Stimulated activated CD8-positive, alpha-beta memory T cell treated with anti-CD3 and anti-CD28 coated beads, Interleukin-12 subunit alpha, Interleukin-12 subunit beta, amount 100 ng/mL, for 4 hours (primary cell): ENCODE results near the gene WNK4.
"Not testable (repeated sequence)": the region's sequence is repeated elsewhere in the genome, so short reads cannot be mapped to it uniquely, and the experiment has no call there.

ENCODE experiments used
- DNase-seq: peaks from one replicate; pipeline ENCODE4 v3.0.0-alpha.2; 2020; ENCODE audit warnings: low read depth

The WNK4 gene

DNA sequence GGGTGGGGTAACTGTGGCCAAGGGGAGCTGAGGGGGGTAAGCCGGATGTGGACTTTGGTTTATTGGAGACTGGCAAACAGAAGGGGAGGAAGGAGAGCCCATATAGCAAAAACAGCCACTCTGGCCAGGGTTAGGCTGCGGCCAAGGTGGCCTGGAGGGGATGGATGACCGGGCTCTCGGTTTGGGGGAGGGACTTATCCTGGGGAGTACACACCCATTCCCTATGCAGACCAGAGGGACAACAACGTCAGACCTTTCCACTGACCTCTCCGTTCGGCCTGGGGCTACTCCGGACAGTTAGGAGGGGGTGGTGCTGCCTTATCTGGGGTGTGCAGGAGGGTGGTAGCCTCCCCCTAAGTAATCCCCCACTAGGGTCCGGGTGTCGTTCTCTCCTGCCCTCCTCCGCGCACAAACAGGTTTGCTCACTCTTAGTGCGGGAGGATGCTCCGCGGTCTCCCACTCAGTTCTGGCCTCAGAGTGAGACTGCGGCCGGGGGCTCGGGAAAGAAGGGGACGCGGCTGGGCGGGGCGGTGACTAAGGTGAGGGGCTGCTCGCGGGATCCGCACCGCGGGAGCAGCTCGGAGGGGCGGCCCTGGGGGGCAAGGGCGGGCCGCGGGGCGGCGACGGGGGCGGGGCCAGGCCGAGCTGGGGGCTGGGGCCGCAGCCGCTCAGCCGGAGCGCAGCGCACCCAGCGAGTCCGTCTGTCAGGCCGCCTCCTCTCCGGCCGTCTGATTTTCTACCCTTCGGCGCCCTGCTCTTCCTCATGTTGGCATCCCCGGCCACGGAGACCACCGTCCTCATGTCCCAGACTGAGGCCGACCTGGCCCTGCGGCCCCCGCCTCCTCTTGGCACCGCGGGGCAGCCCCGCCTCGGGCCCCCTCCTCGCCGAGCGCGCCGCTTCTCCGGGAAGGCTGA lies at the start of gene WNK4:
Gene WNK4 (plus strand): TSS at position 675 of the 915 bp plus-strand sequence. CDS start 89 bp downstream, at position 764.
- no peak for DNase-seq

DNA sequence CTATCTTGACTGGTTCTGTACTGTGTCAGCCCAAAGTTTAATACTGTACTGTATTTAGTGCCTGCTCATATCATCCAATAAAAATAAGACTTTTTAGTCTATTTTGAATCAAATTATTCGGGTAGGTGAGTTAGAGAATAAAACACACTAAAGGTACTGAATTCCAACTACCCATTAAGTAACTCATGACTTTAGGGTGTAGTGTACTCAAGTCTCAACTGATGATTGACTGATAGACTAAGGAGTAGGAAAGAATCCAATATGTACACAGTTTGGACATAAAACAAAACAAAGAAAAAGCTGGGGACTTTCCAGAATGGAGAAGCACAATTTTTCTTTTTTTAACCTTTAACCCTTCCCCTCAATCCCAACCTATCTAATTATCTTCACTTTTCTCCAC lies 39.7 kb upstream of the WNK4 start:
- no peak for DNase-seq

GRCh38 chr17:42742916-42743315 lies 37.5 kb upstream of the WNK4 start:
- DNase-seq, result not testable (repeated sequence)

- no peak for DNase-seq
These were observed 36.7 kb upstream of the WNK4 start for GRCh38 chr17:42743595-42744282.

GRCh38 chr17:42744283-42744805 lies 36.1 kb upstream of the WNK4 start:
- DNase-seq, result peak; percentile 64

GRCh38 chr17:42744806-42745617 lies 35.4 kb upstream of the WNK4 start, which contains the start of gene EZH1:
EZH1 (minus strand) TSS chr17:42745040; CDS start chr17:42728941, 16,099 bp downstream.
- DNase-seq, result peak; percentile 93

DNA sequence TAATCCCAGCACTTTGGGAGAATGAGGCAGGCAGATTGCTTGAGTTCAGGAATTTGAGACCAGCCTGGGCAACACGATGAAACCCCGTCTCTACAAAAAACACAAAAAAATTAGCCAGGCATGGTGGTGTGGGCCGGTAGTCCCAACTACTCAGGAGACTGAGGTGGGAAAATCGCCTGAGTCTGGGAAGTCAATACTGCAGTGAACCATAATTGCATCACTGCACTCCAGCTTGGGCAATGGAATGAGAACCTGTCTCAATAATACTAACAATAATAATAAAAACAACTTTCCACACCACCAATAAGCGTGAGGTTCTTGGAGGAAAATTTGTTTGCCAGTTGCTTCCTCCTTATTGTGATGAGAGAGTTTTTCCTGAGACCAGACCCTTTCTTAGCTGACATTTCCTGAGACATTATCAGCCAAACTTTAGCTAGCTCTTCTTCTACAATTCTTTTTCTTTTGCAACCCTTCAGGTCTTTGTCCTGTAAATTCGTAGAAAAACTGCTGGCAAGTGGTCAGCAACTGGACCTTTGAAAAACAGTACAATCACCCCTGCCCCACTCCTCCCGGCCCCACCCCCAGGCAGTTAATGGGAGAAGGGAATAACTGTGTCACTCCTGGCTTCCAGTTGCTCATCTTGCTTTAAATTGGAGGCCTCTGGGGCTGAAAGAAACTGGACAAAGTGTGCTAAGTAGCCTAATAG lies 32.1 kb upstream of the WNK4 start:
- no peak for DNase-seq

- no peak for DNase-seq
These were observed 31.3 kb upstream of the WNK4 start for GRCh38 chr17:42748908-42749798.

DNA sequence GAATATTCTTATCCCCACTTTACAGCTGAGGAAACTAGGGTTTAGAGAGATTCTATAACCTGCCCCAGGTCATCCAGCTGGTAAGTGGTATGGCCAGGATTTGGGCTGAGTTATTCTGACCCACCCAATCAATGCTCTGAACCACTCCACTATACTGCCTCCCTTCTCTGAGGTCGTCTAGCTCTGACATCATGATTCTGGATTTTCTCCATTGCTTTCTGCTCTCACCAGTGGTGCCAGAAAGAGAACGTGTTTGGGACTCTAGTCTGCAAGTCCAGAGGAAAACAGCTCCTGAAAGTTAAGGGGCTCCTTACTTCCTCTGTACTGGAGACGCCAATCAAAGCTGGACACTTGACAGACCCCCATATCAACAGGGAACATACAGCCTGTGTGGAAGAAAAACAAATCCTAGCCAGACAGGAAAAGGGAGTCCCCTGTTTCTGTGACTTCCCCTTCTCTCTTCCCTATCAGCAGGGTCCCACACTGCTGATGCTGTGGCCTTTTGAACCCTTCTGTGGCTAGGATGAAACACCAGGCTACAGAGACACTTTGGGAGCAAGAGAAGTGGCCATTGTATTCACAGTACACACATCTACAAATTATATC lies 29.6 kb upstream of the WNK4 start:
- no peak for DNase-seq

GRCh38 chr17:42751628-42752027 lies 28.8 kb upstream of the WNK4 start:
- no peak for DNase-seq

DNA sequence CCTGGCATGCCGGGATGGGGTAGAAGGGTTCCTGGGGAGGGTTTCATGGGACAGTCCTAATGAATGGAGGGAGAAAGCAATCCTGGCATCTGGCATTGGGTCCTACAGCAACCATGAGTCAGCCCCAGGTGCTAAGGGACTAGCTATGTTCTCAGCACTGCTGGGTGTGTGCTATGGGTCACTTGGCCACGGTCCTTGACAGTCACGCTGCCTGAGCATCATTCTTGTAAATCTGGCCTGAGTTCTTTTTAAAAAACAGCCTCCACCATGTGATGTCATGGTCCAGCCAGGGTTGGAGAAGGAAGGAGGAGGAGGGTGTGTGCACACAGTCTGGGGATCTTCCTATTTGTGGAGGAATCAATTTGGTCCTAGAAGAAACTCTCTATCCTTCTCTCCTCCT lies 25.6 kb upstream of the WNK4 start:
- no peak for DNase-seq

DNA sequence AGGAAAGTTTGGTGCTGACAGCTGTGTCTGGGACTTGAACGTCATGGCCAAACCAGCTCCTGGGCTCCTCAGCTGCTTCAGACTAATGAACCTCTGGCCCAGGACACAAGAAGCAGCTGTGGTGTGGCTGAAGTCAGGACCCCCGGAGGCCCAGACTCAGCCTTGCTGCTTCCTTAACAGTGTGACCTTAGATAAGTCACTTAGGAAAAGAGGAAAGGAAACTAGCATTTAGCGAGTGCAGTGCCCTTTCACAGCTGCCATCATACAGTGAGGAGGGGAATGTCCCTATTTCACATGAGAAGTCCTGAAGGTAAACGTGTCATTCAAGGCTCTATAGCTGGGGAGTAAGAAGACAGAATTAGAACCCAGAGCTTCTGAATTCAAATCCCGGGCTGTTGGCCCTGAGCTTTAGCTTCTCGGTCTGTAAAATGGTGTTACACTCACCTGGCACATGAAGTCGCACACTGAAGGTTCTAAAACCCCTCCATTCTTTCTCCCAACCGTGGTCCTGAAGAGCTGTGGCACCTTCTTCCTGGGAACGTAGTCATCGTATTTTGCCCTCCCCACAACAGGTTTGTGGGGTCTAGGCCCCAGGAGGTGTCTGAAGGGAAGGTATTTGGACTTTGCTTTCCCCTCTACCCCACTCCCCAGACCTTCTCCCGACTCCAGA lies 20.3 kb upstream of the WNK4 start:
- DNase-seq, result no peak

GRCh38 chr17:42760652-42761581 lies 19.5 kb upstream of the WNK4 start, which contains the start of gene RAMP2:
RAMP2 (plus strand) TSS chr17:42761227; CDS start chr17:42761262, 35 bp downstream.
- DNase-seq, result no peak

DNA sequence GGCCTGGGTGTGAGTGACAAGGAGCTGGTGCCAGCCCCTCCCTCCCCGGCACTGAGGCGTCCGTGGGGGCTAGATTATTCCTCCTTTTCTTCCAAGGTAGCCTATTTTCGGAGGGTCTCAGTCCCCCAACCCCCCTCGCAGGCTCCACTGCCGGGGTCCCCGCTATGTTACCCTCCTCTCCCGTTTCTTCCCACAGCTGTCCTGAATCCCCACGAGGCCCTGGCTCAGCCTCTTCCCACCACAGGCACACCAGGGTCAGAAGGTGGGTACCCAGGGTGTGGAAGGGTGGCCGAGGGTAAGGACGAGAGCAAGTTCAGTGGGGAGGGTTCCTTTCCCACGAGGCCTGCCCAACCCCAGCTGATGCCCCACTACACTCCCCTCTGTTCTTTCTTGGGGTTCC lies 18.8 kb upstream of the WNK4 start:
- no peak for DNase-seq

DNA sequence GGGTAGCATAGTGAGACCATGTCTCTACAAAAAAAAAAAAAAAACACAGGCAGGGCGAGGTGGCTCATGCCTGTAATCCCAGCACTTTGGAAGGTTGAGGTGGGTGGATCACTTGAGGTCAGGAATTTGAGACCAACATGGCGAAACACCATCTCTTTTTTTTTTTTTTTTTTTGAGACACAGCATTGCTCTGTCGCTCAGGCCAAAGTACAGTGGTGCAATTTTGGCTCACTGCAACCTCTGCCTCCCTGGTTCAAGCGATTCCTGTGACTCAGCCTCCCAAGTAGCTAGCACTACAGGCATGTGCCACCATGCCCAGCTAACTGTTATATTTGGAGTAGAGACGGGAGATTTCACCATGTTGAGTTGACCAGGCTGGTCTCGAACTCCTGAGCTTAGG lies 14.3 kb upstream of the WNK4 start:
- no peak for DNase-seq

GRCh38 chr17:42767512-42767911 lies 12.9 kb upstream of the WNK4 start:
- no peak for DNase-seq

DNA sequence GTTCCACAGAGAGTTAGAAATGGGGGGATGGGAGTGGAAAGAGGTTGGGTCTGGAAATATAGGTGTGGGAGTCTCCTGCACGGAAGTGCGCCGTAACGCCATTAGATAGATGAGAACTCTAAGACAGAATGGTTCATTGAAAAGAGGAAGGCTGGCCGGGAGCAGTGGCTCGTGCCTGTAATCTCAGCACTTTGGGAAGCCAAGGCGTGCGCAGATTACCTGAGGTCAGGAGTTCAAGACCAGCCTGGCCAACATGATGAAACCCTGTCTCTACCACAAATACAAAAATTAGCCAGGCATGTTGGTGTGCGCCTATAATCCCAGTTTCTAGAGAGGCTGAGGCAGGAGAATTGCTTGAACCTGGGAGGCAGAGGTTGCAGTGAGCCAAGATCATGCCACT lies 12.4 kb upstream of the WNK4 start:
- not testable (repeated sequence) for DNase-seq

GRCh38 chr17:42769964-42770363 lies 10.4 kb upstream of the WNK4 start:
- not testable (repeated sequence) for DNase-seq
